ENCODE data around the gene ANKRD23. TPM values are rescaled to one million over a fixed set of nuclear protein-coding genes. Genes with fewer than 3 reads are reported as not detected.

Gene ANKRD23
- total and polyA plus RNA-seq, 2 of the 13 experiments (the other 11 are each of a cell fraction or from before 2014, with no cell fraction given) = 1.5 to 1.6 TPM

DNA sequence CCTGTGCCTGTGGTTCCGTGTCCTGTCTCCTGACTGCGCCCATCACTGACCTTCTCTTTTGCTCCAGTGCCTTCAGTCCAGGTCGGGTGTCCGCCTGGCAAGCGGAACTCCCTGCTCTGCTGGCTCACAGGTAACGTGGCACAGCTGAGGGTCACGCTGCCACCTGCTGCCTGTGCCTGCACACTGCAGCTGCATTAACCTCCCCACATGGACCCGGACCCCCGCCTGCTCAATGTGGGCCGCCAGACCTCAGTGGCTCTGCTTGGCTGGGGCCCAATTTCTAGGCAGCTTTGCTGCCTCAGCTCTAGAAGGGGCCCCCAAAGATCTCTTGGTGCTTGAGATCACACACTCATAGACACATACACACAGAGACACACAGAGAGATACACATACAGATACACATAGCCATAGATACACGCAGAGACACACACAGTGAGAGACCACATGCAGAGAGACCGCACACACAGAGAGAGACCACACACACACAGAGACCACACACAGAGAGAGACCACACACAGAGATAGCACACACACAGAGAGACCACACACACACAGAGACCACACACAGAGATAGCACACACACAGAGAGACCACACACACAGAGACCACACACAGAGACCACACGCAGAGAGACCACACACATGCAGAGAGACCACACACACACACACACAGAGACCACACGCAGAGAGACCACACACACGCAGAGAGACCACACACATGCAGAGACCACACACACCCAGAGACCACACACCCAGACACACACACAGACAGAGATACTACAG is 42.6 kb downstream of the ANKRD23 start (continued):
- TF ChIP-seq ZBTB4 (CRISPR knock-in tag; IDR thresholded peaks at IDR 0.05; ENCODE audit: borderline replicate concordance) (peak; percentile 99), NR2C2 (CRISPR knock-in tag; IDR thresholded peaks at IDR 0.05; ENCODE audit: borderline replicate concordance) (no peak), ZNF879 (CRISPR knock-in tag; IDR thresholded peaks at IDR 0.05) (no peak), SIN3B (IDR thresholded peaks at IDR 0.05; ENCODE audit: low read length) (no peak), KLF9 (CRISPR knock-in tag; IDR thresholded peaks at IDR 0.05; ENCODE audit: low read depth) (no peak), SNRNP70 (IDR thresholded peaks at IDR 0.05; ENCODE audit: low read depth, low read length) (no peak), PHF21A (CRISPR knock-in tag; IDR thresholded peaks at IDR 0.05) (no peak), HDAC2 (CRISPR knock-in tag; IDR thresholded peaks at IDR 0.05) (0 out of 2 replicates have a peak, but pooled peaks have one; percentile 47), MTF2 (CRISPR knock-in tag; IDR thresholded peaks at IDR 0.05; ENCODE audit: borderline replicate concordance) (no peak), ATF7 (IDR thresholded peaks at IDR 0.05) (no peak), ATF7 (CRISPR knock-in tag; IDR thresholded peaks at IDR 0.05) (no peak), ZNF446 (CRISPR knock-in tag; IDR thresholded peaks at IDR 0.05) (no peak), NFKB2 (CRISPR knock-in tag; IDR thresholded peaks at IDR 0.05; ENCODE audit: borderline replicate concordance) (no peak), HNRNPLL (IDR thresholded peaks at IDR 0.05; ENCODE audit: low read depth, low read length, poor library complexity, severe bottlenecking) (peak; percentile 51), ZNF567 (CRISPR knock-in tag; IDR thresholded peaks at IDR 0.05; ENCODE audit: borderline replicate concordance) (no peak), SOX5 (CRISPR knock-in tag; IDR thresholded peaks at IDR 0.05; ENCODE audit: borderline replicate concordance) (0 out of 2 replicates have a peak, but pooled peaks have one; percentile 30)
- TF ChIP-seq, protein P1, sequence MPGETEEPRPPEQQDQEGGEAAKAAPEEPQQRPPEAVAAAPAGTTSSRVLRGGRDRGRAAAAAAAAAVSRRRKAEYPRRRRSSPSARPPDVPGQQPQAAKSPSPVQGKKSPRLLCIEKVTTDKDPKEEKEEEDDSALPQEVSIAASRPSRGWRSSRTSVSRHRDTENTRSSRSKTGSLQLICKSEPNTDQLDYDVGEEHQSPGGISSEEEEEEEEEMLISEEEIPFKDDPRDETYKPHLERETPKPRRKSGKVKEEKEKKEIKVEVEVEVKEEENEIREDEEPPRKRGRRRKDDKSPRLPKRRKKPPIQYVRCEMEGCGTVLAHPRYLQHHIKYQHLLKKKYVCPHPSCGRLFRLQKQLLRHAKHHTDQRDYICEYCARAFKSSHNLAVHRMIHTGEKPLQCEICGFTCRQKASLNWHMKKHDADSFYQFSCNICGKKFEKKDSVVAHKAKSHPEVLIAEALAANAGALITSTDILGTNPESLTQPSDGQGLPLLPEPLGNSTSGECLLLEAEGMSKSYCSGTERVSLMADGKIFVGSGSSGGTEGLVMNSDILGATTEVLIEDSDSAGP (CRISPR knock-in tag; IDR thresholded peaks at IDR 0.05; ENCODE audit: borderline replicate concordance) = peak; percentile 76; the same call in 1 of the 2 replicates
- TF ChIP-seq, protein P2, sequence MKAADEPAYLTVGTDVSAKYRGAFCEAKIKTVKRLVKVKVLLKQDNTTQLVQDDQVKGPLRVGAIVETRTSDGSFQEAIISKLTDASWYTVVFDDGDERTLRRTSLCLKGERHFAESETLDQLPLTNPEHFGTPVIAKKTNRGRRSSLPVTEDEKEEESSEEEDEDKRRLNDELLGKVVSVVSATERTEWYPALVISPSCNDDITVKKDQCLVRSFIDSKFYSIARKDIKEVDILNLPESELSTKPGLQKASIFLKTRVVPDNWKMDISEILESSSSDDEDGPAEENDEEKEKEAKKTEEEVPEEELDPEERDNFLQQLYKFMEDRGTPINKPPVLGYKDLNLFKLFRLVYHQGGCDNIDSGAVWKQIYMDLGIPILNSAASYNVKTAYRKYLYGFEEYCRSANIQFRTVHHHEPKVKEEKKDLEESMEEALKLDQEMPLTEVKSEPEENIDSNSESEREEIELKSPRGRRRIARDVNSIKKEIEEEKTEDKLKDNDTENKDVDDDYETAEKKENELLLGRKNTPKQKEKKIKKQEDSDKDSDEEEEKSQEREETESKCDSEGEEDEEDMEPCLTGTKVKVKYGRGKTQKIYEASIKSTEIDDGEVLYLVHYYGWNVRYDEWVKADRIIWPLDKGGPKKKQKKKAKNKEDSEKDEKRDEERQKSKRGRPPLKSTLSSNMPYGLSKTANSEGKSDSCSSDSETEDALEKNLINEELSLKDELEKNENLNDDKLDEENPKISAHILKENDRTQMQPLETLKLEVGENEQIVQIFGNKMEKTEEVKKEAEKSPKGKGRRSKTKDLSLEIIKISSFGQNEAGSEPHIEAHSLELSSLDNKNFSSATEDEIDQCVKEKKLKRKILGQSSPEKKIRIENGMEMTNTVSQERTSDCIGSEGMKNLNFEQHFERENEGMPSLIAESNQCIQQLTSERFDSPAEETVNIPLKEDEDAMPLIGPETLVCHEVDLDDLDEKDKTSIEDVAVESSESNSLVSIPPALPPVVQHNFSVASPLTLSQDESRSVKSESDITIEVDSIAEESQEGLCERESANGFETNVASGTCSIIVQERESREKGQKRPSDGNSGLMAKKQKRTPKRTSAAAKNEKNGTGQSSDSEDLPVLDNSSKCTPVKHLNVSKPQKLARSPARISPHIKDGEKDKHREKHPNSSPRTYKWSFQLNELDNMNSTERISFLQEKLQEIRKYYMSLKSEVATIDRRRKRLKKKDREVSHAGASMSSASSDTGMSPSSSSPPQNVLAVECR (CRISPR knock-in tag; IDR thresholded peaks at IDR 0.05; ENCODE audit: borderline replicate concordance) = peak; percentile 59; the same call in 1 of the 2 replicates
- TF ChIP-seq, protein P3, sequence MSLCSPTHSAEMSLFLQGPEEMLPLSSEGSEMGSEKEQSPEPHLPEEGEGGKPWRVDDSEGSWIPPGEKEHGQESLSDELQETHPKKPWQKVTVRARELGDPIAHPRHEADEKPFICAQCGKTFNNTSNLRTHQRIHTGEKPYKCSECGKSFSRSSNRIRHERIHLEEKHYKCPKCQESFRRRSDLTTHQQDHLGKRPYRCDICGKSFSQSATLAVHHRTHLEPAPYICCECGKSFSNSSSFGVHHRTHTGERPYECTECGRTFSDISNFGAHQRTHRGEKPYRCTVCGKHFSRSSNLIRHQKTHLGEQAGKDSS (CRISPR knock-in tag; IDR thresholded peaks at IDR 0.05; ENCODE audit: borderline replicate concordance, low read depth) = peak; percentile 57; the same call in 1 of the 2 replicates

All from HepG2 (cell line).